ENCODE measurements around the gene RAB22A.
"Not testable (repeated sequence)": the region's sequence is repeated elsewhere in the genome, so short reads cannot be mapped to it uniquely, and the experiment has no call there.

RAB22A gene

DNA sequence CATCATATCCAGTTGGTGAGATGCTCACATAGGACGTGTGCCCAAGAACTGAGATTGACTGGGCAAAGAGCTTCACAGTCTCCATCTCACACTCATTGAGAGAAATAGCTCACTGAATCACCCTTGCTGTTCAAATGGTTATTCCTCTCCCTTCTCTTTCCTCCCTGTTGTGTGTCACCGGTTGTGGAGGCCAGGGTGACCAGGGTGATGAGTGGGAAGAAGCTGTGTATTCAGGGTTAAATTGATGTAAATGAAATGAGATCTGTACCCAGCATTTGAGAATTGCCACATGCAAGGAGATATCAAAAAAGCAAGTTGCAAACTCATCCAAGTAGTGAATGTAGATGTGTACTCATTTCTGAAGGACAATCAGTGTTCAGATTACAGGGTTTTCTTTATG, 43.0 kb downstream of the RAB22A start:
- no peak for DNase-seq

DNA sequence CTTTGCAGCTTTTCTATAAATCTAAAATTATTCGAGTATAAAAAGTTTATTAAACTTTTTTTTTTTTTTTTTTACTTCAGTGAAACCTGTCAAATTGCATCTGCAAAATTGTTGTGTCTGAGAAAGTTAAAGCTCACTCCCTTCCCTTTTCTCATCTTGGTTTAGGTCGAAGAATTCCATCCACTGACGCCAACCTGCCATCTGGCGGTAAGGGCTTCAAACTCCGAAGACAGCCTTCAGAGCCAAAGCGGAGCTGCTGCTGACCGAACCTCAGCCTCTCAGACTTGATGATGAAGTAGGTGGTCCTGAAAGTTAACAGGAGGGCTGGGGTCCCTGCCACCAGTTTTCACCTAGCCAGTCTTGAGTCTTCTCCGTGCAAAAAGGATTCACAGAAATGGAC, 49.9 kb downstream of the RAB22A start:
- DNase-seq, result no peak

DNA sequence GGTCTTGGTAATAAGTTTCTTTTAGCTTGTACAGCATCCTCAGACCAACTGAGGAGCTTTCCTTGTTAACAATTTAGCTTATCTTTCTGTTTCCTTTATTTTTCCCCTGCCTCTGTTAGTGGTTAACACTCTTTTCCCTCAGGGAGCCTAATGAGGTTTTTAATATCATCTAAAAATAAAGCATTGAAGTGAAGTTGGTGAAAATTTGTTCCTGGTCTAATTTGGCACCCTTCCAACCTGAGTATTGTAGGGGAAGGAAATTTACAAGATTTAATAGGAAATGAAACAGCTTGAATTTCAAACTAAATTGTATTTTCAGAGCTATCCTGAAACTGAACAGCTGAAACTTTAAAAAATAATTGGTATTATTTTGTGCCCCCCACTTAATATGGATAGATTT, 51.4 kb downstream of the RAB22A start:
- DNase-seq, result no peak

DNA sequence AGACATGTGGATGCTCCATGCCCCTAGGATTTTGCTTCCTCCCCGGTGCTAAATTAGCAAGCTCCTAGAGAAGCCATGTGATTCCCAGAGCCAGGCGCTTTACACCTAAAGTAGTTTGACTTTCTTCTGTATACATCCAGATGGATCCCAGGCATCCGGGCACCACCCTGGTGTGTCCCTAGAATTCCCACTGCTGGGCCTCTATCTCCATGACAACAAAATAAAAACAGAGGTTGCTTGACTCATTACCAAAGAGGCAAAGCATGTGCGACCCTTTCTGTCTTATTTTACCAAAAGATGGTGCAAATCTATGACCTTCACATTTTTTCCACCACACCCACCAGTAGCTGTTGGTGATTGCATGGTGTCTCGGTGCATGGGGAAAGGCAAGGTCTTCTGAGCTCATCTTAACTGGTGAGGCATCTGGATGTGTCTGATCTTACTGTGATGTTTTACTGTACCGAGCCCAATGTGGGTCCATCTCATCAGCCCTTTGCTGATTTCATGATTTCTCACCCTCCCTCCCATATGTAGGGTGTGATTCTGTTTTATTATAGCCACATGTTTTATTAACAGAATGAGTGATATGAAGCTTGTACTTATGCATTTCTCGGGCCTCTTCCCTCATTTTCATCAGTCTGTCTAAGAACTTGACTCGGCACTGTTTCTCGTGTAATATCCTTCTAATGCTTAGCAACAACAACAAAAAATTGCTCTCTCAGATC, 52.1 kb downstream of the RAB22A start:
- DNase-seq, result no peak

DNA sequence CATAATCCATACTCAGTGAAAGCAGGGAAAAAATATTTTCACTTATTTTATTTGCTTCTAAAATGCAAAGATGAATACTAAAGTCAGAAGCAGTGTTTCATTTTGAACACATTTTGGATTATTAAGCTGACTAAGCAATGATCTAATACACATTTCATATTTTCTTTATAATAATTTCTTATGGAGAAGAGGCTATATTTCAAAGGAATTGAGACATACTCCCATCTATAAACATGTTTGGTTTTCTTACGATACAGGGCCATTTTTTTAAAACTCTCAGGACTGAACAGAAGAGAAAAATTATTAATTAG, 52.6 kb downstream of the RAB22A start:
- DNase-seq, result no peak

DNA sequence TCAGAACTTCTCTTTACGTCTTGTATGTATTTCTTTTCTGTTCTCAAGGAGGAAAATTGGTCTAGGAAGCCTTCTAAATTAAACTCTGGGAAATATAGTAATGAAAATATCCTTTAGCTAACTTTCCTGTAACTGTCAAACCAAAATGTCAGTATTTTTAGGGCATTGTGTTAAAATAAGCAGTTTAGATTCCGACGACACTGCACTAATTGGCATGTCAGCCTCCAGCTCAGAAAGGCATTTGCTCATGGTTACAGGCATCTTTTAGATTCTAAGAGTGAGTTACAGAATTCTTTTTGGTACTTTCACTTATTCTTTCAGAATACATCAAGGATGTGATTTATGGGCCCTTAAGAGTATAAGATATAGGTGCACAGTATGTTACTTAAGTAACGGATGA, 53.5 kb downstream of the RAB22A start:
- DNase-seq, result no peak

DNA sequence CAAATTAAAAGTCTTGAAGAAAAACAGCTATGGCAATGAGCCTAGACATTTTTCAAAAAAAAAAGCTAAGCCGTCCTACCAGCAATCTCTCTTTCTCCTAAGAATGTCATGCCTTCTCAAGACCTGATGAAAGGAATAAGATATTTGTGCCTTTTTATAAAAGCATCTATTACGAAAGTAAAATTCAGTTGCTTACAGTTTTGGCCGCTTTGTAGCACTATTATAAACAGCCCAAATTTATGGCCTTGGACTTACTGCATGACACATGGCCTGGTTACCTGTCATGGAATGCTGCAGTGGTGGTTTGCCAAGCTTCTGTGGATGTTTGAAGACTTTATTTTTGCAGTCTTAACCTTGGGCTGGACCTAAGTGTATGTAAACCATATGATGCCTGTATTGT, 57.4 kb downstream of the RAB22A start:
- no peak for DNase-seq

DNA sequence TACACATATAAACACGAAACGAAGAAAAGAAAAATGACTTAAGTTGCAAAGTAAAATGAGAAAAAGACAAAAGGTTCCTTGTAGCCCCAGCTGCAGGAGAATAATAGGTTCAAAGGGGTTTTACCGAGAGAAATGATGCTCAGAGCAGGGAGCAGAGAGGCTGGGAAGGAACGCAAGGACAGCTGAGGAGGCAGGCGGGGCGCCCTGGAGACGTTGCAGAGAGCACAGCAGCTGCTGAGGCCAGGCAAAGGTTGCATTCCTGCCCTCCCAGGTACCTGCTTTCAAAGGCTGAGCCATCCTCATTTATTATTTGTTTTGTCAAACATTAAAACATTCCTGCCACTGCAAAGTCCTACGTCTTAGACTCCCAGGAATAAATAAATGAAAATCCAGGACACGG, 63.3 kb downstream of the RAB22A start:
- DNase-seq, result no peak

DNA sequence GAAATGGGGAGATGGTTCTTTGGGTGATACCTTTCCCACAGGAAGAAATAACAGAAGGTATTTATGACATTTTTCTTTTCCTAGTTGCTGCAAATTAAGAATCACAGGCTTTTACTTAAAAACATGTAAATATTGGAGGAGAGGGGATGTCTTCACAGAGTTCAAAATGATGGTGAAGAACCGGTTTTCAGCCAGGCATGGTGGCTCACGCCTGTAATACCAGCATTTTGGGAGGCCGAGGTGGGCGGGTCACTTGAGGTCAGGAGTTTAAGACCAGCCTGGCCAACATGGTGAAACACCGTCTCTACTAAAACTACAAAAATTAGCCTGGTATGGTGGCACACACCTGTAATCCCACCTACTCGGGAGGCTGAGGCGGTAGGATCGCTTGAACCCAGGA, 63.8 kb downstream of the RAB22A start:
- not testable (repeated sequence) for DNase-seq

DNA sequence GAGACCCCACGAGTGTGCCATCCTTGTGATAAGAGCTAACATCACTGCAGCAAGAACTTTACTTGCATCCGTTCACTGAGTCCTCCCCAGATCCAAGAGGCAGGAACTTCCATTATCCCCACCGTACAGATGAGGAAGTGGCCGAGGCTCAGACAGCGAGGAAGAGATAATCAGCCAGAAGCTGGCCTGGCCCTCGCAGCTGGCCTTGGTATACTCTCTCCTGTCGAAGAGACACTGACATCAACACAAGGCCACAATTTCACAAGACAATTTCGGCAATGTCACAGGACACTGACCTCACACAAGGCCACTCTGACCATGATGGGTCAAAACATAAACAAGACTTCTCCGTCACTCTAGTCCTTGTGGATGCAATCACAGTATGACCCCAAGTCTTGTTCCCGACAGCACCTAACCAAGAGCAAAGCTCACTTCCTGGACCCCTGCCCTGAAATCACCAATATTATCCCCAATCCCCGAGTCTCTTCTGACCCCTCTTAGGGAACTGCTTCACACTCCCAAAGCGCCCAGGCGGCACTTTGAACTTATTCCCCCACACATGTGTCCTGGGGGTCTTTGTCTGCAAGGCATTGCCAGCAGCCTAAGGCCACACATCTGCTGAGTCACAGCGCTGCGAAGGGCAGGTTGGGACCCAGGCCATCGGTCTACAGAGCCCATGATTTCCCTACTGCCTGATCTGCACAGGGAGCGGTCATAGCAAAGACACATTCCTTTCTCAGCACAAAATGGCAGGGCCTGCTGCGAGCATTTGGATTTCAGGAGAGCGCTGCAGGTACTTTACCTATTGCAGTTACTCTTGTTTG, 64.7 kb downstream of the RAB22A start:
- no peak for DNase-seq

DNA sequence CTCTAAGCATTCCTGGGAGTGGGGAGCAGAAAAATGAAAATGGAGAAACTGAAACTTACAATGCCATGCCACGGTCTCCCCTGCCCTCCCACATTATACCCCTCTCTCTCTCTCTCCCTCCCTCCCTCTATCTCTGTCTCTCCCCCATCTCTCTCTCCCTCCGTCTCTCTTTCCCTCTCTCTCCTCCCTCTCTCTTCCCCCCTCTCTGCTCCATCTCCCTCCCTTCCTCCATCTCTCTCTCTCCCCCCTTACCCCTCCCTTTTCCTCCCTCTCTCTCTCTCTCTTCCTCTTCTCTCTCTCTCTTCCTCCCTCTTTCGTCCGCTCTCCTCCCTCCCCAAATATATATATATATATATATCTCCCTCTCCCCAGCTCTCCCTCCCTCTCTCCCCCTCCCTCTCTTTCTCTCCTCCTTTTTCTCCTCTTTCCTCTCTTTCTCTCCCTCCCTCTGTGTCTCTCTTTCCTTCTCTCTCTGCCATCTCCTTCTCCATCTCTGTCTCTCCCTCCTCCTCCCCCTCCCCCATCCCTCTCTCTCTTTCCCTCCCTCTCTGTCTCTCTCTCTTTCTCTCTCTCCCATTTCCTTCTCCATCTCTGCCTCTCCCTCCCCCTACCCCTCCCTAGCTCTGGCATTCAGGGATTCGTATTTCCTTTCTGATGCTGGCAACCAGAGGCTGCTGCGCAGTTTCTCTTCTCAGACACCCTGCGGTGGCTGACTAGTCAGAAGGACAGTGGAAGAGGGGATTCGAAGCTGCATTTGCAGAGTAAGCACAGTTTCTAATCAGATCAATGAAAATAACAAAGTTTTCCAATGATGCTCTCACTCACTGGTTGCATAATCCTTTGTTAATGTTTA, 65.6 kb downstream of the RAB22A start:
- DNase-seq, result no peak

DNA sequence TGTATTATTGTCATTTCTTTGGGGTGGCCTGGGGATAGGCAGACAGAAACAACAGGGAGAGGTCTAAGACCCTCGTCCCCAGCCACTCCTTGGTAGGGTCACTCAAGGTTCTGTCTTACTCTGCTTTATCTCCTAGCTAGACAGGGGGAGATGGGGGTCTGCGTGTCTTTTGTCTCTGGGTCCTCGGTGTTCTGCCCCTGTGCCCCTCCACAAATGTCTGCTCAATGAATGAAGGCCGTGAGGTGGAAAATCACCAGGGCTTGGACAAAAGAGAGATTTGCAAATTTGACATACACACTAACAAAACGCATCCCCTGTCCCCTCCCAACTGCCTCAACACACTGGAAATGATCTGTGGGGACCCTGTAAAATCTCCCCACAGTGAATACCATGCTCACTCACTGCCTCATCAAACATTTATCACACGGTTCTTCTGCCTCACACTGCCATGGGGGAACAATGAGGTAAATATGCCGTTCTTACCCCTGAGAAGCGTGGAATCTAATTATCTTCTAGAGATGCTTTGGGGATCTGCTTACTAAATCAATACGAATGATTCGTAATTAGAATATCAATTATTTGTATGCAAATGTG, 66.3 kb downstream of the RAB22A start:
- no peak for DNase-seq

DNA sequence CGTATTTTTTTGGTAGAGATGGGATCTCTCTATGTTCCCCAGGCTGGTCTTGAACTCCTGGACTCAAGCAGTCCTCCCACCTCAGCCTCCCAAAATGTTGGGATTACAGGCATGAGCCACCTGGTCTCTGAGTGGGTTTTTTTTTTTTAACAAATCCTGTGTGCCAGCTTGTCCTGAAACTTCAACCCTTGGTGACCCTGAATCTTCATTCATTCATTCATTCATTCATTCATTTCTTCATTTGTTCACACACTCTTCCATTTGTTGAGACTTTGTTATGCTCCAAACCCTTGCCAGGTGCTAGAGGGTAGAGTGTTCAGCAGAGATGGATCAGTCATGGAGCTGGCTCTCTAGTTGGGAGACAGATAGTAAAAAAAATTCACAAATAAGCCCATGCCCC, 67.5 kb downstream of the RAB22A start:
- no peak for DNase-seq

DNA sequence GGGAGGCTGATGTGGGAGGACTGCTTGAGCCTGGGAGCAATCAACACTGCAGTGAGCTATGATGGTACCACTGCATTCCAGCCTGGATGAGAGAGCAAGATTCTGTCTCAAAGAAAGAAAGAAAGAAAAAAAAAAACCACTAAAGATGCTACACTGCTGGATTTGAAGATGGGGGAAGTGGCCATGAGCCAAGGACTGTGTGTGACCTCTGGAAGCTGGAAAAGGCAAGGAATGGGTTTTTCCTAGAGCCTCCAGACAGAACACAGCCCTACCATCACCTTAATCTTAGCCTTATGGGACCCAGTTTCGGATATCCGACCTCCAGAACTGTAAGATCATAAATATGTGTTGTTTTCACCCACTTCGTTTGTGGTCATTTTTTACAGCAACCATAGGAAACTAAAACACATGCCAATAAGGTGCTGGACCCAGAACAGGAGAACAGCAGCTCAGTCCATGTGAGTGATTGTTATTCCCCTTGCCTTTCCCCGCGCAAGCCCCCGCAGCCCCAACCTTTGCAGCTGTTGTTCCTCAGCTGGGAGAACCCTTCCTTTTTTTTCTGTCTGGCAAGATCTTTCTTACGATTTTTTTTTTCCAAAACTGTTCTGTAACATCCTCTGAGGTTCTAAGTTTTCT, 68.4 kb downstream of the RAB22A start:
- no peak for DNase-seq

DNA sequence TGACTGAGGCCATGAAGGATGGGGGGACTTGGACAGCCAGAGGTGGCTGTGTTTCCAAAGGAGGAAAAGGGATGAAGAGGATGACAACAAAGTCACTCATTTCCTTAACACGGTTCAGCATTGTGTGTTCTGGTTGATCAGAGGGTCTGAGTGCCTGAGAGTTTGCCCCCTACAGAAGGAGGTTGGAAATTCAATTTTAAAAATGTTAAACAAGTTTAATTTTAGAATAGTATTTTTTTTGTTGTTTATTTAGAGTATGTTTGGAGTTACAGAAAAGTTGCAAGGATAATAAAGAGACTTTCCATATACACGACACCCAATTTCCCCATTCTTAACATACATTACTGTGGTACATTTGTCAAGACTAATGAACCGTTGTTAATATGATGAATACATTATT, 69.2 kb downstream of the RAB22A start:
- no peak for DNase-seq

DNA sequence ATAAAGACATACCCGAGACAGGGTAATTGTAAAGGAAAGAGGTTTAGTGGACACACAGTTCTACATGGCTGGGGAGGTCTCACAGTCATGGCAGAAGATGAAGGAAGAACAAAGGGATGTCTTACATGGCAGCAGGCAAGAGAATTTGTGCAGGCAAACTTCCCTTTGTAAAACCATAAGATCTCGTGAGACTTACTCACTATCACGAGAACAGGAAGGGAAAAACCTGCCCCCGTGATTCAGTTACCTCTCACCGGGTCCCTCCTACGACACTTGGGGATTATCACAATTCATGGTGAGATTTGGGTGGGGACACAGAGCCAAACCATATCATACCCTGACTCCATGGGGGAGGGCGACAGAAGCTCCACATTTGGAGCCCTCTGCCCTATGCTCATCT, 72.1 kb downstream of the RAB22A start:
- no peak for DNase-seq

DNA sequence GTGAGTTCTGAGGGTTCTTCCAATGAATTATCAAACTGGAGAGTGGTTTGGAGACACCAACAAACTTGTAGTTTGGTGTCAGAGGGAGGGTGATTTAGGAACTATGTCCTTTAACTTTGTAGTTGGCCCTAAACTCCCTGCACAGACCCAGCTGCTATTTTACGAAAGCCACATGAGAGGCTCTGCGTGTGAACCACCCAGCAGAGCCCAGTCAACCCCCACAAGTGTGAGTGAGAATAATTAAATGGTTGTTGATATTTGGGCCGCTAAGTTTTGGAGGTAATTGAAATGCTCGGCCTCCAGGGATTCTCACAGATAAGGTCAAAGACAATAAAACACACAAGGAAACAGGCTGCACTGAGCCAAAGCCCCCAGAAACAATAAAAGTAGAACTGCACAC, 72.6 kb downstream of the RAB22A start:
- no peak for DNase-seq

DNA sequence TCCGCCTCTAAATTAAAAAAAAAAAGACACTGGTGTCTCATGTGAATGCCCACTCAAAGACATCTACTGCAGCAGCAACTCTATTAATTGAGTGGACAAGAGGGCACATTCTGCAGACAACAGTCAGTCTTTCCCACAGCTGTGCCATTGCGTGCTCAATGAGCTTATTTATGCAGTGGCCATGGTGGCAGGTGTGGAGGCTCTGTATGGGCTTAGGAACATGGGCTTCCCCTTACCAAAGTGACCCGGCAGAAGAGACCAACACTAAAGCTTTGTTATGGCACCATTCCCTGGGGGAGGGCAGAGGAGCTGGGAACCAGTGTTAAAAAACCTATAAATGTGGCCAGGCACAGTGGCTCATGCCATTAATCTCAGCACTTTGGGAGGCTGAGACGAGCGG, 75.3 kb downstream of the RAB22A start:
- DNase-seq, result no peak

DNA sequence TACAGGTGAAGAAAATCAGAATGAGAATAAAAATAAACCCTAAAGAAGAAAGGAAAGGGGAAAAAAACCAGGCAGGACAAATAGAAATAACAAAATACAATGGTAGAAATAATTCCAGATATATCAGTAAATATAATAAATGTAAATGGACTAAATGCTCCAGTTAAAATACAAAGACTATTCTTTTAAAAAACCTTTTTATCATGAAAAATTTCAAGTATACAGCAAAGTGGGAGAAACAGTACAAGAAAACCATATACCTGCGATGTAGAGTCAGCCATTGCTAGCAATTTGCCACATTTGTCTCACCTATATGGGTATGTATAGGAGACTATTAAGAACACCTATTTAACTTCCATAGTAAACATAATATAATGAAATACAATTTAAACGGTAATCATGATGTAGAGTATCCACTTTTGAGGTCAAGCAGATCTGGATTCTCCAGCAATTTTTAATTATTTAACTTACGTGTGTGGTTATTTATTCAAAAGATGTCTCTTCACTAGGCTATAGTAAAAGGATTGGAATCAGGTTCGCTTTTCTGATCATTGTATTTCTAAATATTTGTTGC, 78.6 kb downstream of the RAB22A start:
- DNase-seq, result no peak

DNA sequence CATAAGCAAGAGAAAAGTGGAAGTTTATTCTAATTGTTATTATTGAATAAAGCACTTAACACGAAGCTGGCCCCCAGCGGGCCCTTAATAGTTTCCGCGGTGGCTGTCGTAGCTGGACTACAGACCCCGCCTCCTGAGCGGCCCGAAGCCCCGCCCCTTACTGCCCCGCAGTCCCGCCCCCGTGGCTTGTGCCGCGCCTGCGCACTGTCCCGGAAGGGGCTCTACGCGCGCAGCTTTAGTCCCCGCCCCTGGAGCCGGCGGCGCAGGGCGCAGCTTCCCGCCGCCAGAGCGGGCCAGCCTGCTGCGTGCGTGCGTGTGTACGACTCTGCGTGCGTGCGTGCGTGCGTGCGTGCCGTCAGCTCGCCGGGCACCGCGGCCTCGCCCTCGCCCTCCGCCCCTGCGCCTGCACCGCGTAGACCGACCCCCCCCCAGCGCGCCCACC, 79.4 kb downstream of the RAB22A start, which contains the start of gene VAPB:
Gene VAPB, plus strand, starts transcription at position 348 of the 442 bp plus-strand sequence. CDS start 231 bp downstream, outside the sequence.
- DNase-seq, result peak; percentile 95

DNA sequence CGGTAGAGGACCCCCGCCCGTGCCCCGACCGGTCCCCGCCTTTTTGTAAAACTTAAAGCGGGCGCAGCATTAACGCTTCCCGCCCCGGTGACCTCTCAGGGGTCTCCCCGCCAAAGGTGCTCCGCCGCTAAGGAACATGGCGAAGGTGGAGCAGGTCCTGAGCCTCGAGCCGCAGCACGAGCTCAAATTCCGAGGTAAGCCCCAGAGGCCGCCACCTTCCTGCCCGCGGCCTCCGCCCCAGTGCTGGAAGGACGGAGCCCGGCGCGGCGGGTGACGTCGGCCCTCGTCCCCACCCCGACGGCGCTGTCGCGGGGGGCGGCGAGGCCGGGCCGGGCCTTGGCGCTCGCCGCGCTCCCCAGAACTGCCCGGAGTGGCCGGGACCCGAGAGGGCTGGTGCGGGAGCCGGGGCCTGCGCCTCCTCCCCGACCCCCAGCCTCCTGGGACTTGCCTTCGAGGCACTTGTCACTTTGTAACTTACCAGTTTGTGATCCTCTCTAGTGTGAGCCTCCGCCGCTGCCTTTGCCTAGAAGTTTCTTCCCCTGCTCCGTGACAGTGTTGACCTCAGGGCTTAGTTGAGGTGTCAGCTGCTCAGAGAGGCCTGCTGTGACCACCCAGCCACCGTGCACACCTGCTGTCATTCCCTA, 79.9 kb downstream of the RAB22A start:
- DNase-seq, result no peak

Measured in T-helper 9 cell (primary cell).